NCI-H2196 (cell line): ENCODE results near the gene SKAP1.
A peak's percentile ranks its signal among the peaks of the same experiment; 100 is the strongest.

Experiments used
- DNase-seq: peaks from one replicate; lab custom pipeline; 2025; ENCODE audit not compliant: unreplicated experiment; lab: John Stamatoyannopoulos, UW

SKAP1 gene

DNA sequence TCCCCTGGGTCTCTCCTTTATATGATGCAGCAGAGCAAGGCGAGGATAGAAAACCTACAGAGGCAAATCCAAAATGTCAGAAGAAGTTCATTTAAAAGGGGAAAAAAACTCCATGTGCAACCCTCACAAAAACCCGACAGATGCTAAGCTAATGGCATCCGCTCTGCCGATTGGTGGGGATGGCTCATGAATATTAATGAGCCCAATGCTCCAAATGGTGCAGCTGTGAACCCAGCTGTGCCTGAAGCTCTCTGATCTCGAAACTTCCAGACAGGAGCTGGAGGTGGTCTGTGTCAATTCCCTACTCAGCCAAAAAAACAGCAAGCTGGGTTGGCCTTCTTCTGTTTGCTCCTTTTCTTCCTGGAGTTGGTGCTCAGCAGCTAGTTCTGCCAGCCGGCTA is 306.9 kb downstream of the SKAP1 start:
- DNase-seq, result no peak

DNA sequence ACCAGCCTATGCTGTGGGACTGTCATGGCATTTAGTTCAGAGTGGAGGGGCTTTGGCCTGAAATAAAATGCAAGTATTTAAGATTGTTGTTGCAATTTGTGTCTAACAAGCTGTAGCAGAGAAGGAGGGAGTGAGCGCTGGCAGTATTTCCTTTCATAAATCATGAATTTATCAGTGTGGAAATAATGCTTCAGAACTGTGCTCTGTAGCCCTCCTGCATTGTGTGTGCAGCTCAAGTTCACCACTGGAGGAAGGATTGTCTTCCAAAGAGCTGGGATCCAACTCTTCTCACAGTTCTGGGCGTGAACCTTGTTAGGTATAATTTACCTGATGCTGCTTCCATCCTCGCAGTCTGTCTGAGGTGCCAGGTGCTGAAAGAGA is 307.4 kb downstream of the SKAP1 start:
- no peak for DNase-seq

DNA sequence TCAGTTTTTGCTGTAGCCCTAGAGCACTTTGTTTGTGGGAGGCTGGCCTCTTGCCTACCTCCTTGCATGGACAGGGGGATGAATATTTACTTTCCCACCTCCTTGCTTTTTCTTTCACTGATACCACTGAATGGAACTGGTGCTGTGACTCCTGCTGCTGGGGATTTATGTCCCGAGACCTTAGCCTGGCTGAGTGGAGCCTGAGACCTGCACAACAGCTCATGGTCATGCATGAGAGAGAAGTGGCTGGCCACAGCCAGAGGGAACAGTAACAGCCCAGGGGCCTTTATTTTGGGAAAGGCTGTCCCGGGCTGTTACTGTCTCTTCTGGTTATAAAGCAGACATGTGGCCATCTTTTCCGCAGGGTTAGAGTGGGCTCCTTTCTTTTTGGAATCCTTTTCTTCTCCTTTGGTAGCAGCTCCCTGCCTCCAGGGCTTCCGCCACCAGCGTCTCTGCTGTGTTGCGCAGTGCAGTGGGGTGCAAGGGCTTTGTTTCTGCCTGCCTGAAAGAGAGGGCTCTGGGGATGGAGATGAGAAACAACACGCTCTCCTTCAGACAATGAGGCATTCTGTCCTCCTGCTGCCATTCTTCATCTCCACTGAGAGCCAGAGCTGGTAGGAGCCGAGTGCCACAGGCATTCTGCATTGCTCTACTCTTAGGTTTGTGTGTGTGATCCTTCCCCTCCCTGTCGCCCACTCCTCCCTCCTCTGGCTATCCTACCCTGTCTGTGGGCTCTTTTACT is 307.9 kb downstream of the SKAP1 start:
- no peak for DNase-seq

GRCh38 chr17:48113201-48113676 is 316.8 kb downstream of the SKAP1 start:
- no peak for DNase-seq

GRCh38 chr17:48111937-48112241 is 318.1 kb downstream of the SKAP1 start:
- DNase-seq, result no peak

GRCh38 chr17:48110761-48111160 is 319.3 kb downstream of the SKAP1 start:
- no peak for DNase-seq

DNA sequence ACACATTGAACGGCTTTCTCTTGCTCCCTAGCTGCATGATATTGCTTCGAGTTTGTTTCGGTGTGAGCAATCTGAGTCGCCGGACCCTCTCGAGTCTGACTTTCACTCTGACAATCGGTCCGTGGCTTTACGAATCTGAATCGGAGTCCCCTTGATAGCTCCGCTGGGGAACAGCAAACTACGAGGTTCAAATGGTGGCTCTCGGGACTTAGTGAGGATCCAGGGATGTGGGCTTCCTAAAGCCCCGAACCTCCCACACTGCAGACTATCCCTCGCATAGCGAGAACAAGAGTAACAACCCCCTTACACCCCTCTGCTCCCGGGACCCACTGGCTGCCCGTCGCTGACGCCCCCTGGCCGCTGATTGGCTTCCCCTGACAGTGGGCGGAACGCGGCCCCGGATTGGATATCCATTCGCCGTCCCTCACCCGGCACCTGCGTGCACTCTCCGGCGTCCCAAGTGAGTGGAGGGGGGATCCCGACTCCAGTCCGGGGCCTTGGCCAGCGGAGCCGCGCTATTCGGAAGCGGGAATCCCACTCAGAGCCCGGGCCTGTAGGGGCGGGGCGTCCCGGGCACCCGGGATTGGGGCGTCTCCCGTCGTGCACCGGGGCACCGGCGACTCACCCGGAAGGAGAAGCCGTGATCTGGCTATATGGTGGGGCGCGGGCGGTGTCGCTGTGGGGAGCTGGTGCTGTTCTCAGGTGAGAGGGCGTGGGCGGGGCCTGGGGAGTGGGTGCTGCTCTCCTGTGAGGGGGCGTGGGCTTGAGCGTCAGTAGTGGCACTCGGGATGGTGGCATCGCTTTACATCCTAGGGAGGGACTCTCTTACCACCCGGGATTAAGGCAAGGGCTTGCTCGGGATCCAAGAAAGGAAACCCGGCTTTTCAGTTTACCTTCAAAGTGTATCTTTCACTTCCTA is 322.6 kb downstream of the SKAP1 start, which contains the start of gene SNX11:
Gene SNX11, plus strand, starts transcription at position 630 of the 919 bp plus-strand sequence. CDS start 4,278 bp downstream, outside the sequence.
- peak; percentile 92 for DNase-seq

- DNase-seq, result no peak
Measured at GRCh38 chr17:48106802-48107136, 323.2 kb downstream of the SKAP1 start.

- no peak for DNase-seq
Measured at GRCh38 chr17:48104440-48104839, 325.6 kb downstream of the SKAP1 start.

DNA sequence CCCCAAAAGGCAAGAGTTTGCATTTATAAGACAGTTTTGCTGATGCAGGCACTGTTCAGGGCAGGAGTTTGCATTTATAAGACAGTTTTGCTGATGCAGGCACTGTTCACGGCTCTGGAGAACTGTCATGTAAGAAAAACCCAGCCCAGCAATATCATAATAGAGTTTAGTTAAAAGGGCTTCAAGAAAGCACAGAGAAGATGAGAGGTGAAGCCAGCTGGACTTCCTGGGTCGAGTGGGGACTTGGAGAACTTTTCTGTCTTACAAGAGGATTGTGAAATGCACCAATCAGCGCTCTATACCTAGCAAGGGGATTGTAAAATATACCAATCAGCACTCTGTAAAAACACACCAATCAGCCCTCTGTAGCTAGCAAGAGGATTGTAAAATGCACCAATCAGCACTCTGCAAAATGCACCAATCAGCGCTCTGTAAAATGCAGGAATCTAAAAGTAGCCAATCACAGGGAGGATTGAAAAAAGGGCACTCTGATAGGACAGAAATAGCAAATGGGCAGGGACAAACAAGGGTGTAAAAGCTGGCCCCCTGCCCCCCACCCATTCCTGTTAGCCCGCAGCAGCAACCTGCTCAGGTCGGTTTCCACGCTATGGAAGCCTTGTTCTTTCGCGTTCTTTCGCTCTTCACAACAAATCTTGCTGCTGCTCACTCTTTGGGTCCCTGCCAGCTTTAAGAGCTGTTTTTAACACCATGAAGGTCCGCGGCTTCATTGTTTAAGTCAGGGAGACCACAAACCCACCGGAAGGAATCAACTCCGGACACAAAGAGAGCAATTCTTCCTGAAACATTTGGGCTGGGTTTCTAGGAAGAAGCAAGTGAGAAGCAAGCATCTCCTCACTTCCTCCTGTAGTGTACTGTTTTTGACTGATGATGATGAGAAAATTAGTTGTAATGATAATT is 327.0 kb downstream of the SKAP1 start:
- no peak for DNase-seq

DNA sequence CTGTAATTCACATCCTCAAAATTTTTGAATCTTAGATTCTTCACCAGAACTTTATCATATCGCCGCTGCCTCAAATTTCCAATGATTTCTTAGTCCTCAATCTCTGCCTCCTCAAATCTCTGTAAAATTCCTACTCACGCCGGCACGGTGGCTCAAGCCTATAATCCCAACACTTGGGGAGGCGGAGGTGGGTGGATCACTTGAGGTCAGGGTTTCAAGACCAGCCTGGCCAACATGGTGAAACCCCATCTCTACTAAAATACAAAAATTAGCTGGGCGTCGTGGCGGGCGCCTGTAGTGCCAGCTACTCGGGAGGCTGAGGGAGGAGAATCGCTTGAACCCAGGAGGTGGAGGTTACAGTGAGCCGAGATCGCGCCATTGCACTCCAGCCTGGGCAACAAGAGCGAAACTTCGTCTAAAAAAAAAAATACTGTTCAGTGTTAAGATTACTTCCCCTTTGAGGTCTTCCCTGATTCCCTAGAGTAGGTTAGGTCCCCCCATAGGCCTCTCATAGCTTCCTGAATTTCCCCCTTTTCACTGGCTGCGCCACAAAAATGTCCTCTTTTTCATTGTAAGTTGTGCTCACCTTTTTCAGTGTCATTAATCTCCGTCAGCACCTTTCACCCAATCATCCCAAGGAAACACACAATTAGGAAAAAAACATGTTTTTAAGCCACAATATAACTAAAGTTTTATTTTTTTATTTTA is 327.8 kb downstream of the SKAP1 start:
- DNase-seq, result no peak

DNA sequence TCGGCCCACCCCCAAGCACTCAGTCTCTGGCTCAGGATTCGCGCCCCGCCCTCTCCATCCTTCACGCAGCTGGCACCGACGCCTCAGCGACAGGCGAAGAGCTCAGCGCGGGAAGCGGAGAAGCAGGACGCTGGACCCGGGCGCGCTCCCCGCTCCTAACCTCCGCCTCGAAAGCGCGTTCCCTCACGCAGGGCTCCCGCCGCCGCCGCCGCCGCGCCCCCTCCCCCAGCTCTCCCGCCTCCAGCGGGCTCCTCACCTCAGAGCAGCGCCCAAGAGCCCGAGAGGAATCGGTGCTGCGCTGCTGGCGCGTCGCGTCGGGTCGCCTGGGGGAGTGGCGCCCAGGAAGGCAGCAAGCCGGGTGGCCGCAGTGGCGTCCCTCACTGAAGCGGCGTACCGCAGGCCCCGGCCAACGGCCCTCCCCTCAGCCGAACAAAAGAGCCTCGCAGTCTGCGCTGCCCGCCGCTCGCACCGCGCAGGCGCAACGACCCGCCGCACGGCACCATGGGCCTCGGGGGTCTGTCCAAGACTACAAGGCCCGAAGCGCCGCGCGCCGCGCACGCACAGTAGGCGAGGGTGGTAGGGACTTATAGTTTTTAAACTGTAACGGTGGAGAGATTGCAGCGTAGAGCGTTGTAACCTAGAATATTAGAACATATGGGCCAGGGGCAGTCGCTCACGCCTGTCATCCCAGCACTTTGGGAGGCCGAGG is 328.8 kb downstream of the SKAP1 start, which contains the start of gene CBX1:
Gene CBX1, minus strand, starts transcription at position 467 of the 709 bp plus-strand sequence. CDS start 24,474 bp downstream, outside the sequence.
- peak; percentile 98 for DNase-seq

GRCh38 chr17:48100591-48101011 is 329.4 kb downstream of the SKAP1 start:
- peak; percentile 61 for DNase-seq

GRCh38 chr17:48100160-48100559 is 329.9 kb downstream of the SKAP1 start:
- no peak for DNase-seq

GRCh38 chr17:48095611-48096010 is 334.4 kb downstream of the SKAP1 start:
- no peak for DNase-seq

DNA sequence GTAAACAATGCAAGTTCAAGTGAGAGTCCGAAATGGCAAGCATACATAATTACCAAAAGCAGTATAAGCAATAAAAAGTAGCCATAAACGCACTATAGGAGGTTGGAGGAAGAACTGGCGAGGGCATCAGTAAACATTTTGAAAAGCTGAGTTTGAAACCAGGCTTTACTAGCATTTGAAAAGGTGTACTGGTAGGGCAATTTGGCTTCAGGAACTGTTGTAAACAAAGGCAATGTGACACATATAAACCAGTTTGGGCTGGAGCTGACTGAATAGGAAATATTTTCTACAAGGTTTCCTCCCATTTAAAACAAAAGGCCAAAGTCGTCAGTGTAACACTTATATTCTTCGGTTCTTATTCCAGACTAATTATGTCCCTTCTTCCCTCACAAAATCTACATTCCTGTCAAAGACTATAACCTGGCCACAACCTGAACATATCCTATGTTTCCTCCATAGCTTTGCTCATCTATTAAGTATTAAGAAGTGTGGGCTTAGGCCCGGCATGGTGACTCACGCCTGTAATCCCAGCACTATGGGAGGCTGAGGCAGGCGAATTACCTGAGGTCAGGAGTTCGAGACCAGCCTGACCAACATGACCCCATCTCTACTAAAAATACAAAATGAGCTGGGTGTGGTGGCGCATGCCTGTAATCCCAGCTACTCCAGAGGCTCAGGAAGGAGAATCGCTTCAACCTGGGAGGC is 336.5 kb downstream of the SKAP1 start:
- DNase-seq, result no peak

- no peak for DNase-seq
Measured at GRCh38 chr17:48084932-48085331, 345.1 kb downstream of the SKAP1 start.
